ENCODE data around the gene NFU1. TPM values are rescaled to one million over a fixed set of nuclear protein-coding genes. Genes with fewer than 3 reads are reported as not detected.
A peak's percentile ranks its signal among the peaks of the same experiment; 100 is the strongest.

Gene NFU1
- total and polyA plus RNA-seq, 7 donors = 43.2 to 91.4 (median 61.3) TPM

GRCh38 chr2:69464575-69464974 is 27.3 kb upstream of the NFU1 start:
- Histone ChIP-seq H3K27ac (peak overlapping the region in 3 of 4 donors; percentile 38 to 57 (median 40)), H3K9me3 (no peaks in the 10 kb centered on the region), H3K36me3 (peaks cover 0 to 21% (median 0%) of the 10 kb centered on the region in 4 donors), H3K4me1 (no peaks in the 10 kb centered on the region), H3K27me3 (no peaks in the 10 kb centered on the region), H3K4me3 (no peak overlapping the region)
- DNase-seq = peak; percentile 82
- intact Hi-C loops (cut with DNase I) = no loop called here
- WGBS, 2 donors = 81 to 86% methylated on average over 3 of the region's 3 CpGs
- no peak for TF ChIP-seq EP300 (IDR thresholded peaks at IDR 0.05)
- TF ChIP-seq POLR2AphosphoS5 (IDR thresholded peaks at IDR 0.05) = peak in 1 of 4 donors; percentile 41
- TF ChIP-seq CTCF (IDR thresholded peaks at IDR 0.05) = no peak
- TF ChIP-seq POLR2A (IDR thresholded peaks at IDR 0.05) = no peak

- 98% methylated on average over 3 of the region's 3 CpGs for WGBS, 2 donors
- H3K4me1 ChIP-seq = no peaks in the 10 kb centered on the region
- H3K27ac ChIP-seq = no peak overlapping the region
- H3K4me3 ChIP-seq = no peak overlapping the region
- intact Hi-C loops (cut with DNase I) = no loop called here
- TF ChIP-seq CTCF (IDR thresholded peaks at IDR 0.05) (no peak), POLR2A (IDR thresholded peaks at IDR 0.05) (no peak)
- no peaks in the 10 kb centered on the region for H3K9me3 ChIP-seq
- no peaks in the 10 kb centered on the region for H3K27me3 ChIP-seq
- no peak for DNase-seq
- H3K36me3 ChIP-seq = peaks cover 0 to 21% (median 0%) of the 10 kb centered on the region in 4 donors
Measured at GRCh38 chr2:69462780-69463179, 25.5 kb upstream of the NFU1 start.

GRCh38 chr2:69461404-69461803 is 24.2 kb upstream of the NFU1 start:
- Histone ChIP-seq H3K36me3 (peaks cover 0 to 18% (median 0%) of the 10 kb centered on the region in 4 donors), H3K4me1 (no peaks in the 10 kb centered on the region), H3K9me3 (no peaks in the 10 kb centered on the region), H3K4me3 (no peak overlapping the region), H3K27me3 (no peaks in the 10 kb centered on the region), H3K27ac (no peak overlapping the region)
- intact Hi-C loops (cut with DNase I) = no loop called here
- WGBS, 2 donors = 94 to 98% methylated on average over 6 of the region's 6 CpGs
- no peak for DNase-seq
- no peak for TF ChIP-seq EP300 (IDR thresholded peaks at IDR 0.05)
- no peak for TF ChIP-seq POLR2AphosphoS5 (IDR thresholded peaks at IDR 0.05)
- no peak for TF ChIP-seq CTCF (IDR thresholded peaks at IDR 0.05)
- TF ChIP-seq POLR2A (IDR thresholded peaks at IDR 0.05) = no peak

GRCh38 chr2:69459936-69460335 is 22.7 kb upstream of the NFU1 start:
- WGBS, 2 donors = 69 to 87% methylated on average over 4 of the region's 4 CpGs
- Histone ChIP-seq H3K9me3 (no peaks in the 10 kb centered on the region), H3K4me1 (no peaks in the 10 kb centered on the region), H3K27ac (no peak overlapping the region), H3K4me3 (no peak overlapping the region), H3K36me3 (peaks cover 0 to 4% (median 0%) of the 10 kb centered on the region in 4 donors), H3K27me3 (no peaks in the 10 kb centered on the region)
- TF ChIP-seq EP300 (IDR thresholded peaks at IDR 0.05) = no peak
- TF ChIP-seq POLR2A (IDR thresholded peaks at IDR 0.05) = no peak
- TF ChIP-seq CTCF (IDR thresholded peaks at IDR 0.05) = no peak
- no peak for TF ChIP-seq POLR2AphosphoS5 (IDR thresholded peaks at IDR 0.05)
- intact Hi-C loops (cut with DNase I) = no loop called here
- no peak for DNase-seq

- intact Hi-C loops (cut with DNase I) = no loop called here
- Histone ChIP-seq H3K4me1 (no peaks in the 10 kb centered on the region), H3K4me3 (no peak overlapping the region), H3K36me3 (no peaks in the 10 kb centered on the region), H3K27ac (no peak overlapping the region), H3K27me3 (no peaks in the 10 kb centered on the region), H3K9me3 (no peaks in the 10 kb centered on the region)
- DNase-seq = no peak
- TF ChIP-seq POLR2AphosphoS5 (IDR thresholded peaks at IDR 0.05) = no peak
- TF ChIP-seq EP300 (IDR thresholded peaks at IDR 0.05) = no peak
- no peak for TF ChIP-seq CTCF (IDR thresholded peaks at IDR 0.05)
- no peak for TF ChIP-seq POLR2A (IDR thresholded peaks at IDR 0.05)
Measured at GRCh38 chr2:69456950-69457445, 19.8 kb upstream of the NFU1 start.
